HG03558 (cell line): ENCODE data around the gene JPH4.
"Not testable (repeated sequence)": the region's sequence is repeated elsewhere in the genome, so short reads cannot be mapped to it uniquely, and the experiment has no call there.

Source experiments
- ATAC-seq: cut with Tn5 transposase; IDR thresholded peaks from one replicate; pipeline ENCODE4 v1.9.1; 2021; ENCODE audit warnings: moderate number of reproducible peaks; ENCODE audit not compliant: unreplicated experiment; ENCODE audit errors: extremely low read depth

JPH4 gene

GRCh38 chr14:23609411-23610089 is 31.0 kb upstream of the JPH4 start:
- ATAC-seq: not testable (repeated sequence)

GRCh38 chr14:23609001-23609400 is 30.4 kb upstream of the JPH4 start:
- no peak for ATAC-seq

GRCh38 chr14:23608454-23608853 is 29.9 kb upstream of the JPH4 start:
- no peak for ATAC-seq

- peak; percentile 79 for ATAC-seq
Observed at GRCh38 chr14:23605931-23606585, 27.5 kb upstream of the JPH4 start.

- no peak for ATAC-seq
Observed at GRCh38 chr14:23604675-23605170, 26.1 kb upstream of the JPH4 start.

- no peak for ATAC-seq
Observed at GRCh38 chr14:23604148-23604547, 25.6 kb upstream of the JPH4 start.

- ATAC-seq: no peak
Observed at GRCh38 chr14:23603103-23603502, 24.5 kb upstream of the JPH4 start.

- ATAC-seq: no peak
Observed at GRCh38 chr14:23602181-23603095, 23.8 kb upstream of the JPH4 start.

GRCh38 chr14:23601845-23602180 is 23.2 kb upstream of the JPH4 start:
- ATAC-seq: no peak

- ATAC-seq: no peak
Observed at GRCh38 chr14:23601424-23601823, 22.8 kb upstream of the JPH4 start.

- ATAC-seq: no peak
Observed at GRCh38 chr14:23600806-23601205, 22.2 kb upstream of the JPH4 start.

GRCh38 chr14:23600322-23600707 is 21.7 kb upstream of the JPH4 start:
- no peak for ATAC-seq

- ATAC-seq: not testable (repeated sequence)
Observed at GRCh38 chr14:23594191-23594590, 15.6 kb upstream of the JPH4 start.

GRCh38 chr14:23590198-23590597 is 11.6 kb upstream of the JPH4 start:
- ATAC-seq: no peak

- no peak for ATAC-seq
Observed at GRCh38 chr14:23589606-23590005, 11.0 kb upstream of the JPH4 start.

- ATAC-seq: peak; percentile 87
Observed at GRCh38 chr14:23588884-23589598, 10.5 kb upstream of the JPH4 start.

GRCh38 chr14:23584527-23585203 is 6.1 kb upstream of the JPH4 start:
- not testable (repeated sequence) for ATAC-seq

- not testable (repeated sequence) for ATAC-seq
Observed at GRCh38 chr14:23583761-23584526, 5.4 kb upstream of the JPH4 start.
